AG09309 (cell line): ENCODE results near the gene METTL25B.

Source experiments
- DNase-seq: peaks from one replicate; pipeline ENCODE4 v3.0.0-alpha.2; 2010; ENCODE audit warnings: low read depth
- H3K4me3 ChIP-seq: 2 replicates; pipeline ENCODE4 v1.5.1; 2011; ENCODE audit warnings: mild to moderate bottlenecking, low read depth, low read length, moderate library complexity; ENCODE audit not compliant: control insufficient read depth
- TF ChIP-seq, protein P1 (sequence below): IDR thresholded peaks from 2 replicates; pipeline ENCODE4 v1.5.1; 2011; ENCODE audit warnings: mild to moderate bottlenecking, low read depth, low read length, inconsistent platforms; ENCODE audit not compliant: insufficient read depth, control insufficient read depth; ENCODE audit errors: missing control alignments

Gene METTL25B

DNA sequence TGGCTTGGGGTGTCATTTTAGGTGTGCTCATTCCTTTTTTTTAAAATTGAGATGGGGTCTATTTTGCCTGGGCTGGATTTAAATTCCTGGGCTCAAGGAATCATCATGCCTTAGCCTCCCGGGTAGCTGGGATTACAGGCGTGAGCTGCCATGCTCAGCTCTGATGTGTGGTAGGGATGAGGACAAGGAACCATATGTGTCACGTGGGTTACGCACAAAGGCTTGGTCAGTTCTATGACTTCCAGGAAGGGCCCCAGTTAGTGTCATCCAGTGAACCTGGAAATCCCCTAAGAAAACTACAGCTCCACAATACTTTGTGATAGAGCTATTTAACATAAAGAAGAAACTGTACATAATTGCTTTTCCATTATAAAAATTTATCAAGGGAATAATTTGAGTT is 6.7 kb upstream of the METTL25B start:
- TF ChIP-seq, protein P1, sequence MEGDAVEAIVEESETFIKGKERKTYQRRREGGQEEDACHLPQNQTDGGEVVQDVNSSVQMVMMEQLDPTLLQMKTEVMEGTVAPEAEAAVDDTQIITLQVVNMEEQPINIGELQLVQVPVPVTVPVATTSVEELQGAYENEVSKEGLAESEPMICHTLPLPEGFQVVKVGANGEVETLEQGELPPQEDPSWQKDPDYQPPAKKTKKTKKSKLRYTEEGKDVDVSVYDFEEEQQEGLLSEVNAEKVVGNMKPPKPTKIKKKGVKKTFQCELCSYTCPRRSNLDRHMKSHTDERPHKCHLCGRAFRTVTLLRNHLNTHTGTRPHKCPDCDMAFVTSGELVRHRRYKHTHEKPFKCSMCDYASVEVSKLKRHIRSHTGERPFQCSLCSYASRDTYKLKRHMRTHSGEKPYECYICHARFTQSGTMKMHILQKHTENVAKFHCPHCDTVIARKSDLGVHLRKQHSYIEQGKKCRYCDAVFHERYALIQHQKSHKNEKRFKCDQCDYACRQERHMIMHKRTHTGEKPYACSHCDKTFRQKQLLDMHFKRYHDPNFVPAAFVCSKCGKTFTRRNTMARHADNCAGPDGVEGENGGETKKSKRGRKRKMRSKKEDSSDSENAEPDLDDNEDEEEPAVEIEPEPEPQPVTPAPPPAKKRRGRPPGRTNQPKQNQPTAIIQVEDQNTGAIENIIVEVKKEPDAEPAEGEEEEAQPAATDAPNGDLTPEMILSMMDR: no peak
- DNase-seq: no peak
- no peak overlapping the region for H3K4me3 ChIP-seq

DNA sequence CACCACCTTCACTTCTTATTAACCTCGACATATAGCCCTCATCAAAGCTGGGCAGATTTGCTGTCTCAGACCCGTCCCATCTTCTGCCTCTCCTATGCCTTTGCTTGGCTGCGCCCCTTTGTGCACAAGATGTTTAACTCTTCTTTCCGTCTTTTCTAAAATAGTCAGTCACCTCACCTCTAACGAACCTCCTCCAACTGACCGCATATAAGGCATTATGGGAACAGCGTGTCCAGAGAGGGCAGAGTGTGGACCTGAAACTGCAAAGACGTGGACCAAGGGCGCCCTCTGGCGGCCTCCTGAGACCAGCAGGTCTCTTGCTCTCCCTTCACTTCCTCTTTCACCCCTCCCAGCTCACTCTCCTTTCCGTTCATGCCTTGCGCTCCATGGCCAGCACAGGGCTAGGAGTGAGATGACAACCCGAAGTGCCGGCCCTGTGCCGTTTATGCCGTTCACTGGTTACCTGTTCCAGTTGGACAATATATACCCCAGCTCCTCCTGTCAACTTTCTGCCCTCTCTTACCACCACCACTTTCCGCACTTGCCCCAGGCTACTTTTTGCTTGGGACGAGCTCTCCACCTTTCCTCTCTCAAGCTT is 2.5 kb upstream of the METTL25B start:
- peak; percentile 70 for DNase-seq
- H3K4me3 ChIP-seq: peak overlapping the region; percentile 91
- TF ChIP-seq, protein P1: peak; percentile 97

DNA sequence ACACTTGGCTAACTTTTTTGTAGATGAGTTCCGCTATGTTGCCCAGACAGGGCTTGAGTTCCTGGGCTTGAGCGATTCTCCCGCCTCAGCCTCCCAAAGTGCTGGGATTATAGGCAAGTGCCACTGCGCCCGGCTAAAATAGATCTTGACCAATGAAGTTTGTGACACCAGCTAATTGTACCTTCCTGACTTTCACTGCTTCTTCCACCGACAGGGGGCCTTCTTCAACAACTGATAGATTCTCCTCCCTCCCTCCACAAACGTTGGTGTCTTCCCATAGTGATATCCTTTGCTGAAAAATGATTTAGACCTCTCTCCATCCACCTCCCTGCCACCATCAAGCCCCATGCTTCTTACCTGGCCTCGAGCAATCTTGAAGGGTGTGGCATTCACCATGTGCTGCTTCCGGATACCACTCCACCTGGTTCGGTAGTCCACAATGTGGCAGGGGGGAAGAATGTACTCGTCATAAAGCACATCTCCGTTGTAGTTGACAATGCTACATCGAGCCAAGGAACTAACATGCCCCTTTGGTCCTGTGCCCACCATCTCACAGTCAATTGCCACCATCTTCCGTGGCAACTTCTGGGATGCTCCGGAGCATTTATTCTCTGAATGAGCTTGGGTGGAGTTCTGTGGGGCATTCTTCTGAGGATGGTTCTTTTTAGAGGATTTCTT is 1.6 kb upstream of the METTL25B start:
- DNase-seq: no peak

DNA sequence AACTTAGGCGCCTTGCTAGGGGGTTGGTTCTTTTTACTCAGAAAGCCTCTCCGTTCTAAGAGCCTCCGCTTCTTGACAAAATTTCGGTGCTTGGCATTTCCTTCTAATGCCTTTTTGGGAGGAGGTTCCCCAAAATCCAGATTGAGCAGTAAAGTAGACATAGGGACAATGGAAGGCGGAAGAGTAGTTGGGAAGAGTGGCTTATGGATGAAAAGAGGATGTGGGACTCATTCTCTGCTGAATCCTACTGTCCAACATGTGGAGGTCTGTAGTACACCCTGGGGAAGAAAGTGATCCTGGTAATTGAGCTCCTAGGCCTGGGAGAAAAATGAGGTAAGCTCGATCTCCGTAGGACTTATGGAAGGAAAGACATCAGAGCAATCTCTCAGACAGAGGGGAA is 777 bp upstream of the METTL25B start:
- TF ChIP-seq, protein P1: no peak

More for the DNA sequence above, 1.6 kb upstream of the METTL25B start:
- H3K4me3 ChIP-seq: peak overlapping the region; percentile 91
- TF ChIP-seq, protein P1: peak; percentile 69

DNA sequence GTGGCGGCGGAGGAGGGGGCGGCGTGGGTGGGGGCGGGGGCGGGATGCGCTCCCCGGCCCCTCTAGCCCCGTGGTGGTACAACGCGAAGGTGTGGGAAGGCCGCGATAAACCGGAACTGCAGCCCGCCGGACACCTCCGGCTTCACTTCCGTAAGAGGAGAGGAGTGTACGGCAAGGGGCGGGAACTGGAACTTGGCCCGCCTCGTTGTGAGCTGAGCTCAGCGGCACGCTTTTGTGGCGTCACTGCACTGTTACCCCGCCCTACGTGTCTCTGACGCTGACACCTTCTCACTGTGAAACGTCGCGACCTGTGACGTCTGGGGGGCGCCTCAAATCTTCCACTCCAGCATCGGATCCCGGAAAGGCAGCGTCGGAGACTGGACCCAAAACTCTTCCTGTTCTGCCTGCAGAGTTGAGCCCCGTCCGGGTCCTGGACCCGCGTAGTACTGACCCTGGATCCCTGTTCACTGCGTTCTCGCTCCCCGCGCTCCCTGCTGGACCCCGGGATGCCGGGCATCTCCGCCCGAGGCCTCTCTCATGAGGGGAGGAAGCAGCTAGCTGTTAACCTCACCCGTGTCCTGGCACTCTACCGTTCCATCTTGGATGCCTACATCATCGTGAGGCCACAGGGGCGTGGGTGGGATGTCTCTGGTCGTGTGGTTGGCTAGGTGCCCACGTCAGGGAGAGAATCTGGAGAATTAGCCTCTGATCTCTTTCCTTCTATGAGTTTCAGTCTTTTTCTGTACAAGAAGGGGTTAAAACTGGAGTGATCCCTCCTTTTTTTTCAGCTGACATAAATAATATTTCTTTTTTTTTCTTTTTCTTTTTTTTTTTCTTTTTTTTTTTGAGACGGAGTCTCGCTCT is 562 bp downstream of the METTL25B start, which contains the start of gene ISG20L2:
TSS of gene ISG20L2 (minus strand) at position 168 of the 864 bp plus-strand sequence. CDS start 1,114 bp downstream, outside the sequence.
- DNase-seq: peak; percentile 91
- TF ChIP-seq, protein P1: no peak
- peak within 1 kb of the TSS; percentile 91 for H3K4me3 ChIP-seq

More for the DNA sequence above, 777 bp upstream of the METTL25B start:
- DNase-seq: no peak
- H3K4me3 ChIP-seq: peak overlapping the region; percentile 91

DNA sequence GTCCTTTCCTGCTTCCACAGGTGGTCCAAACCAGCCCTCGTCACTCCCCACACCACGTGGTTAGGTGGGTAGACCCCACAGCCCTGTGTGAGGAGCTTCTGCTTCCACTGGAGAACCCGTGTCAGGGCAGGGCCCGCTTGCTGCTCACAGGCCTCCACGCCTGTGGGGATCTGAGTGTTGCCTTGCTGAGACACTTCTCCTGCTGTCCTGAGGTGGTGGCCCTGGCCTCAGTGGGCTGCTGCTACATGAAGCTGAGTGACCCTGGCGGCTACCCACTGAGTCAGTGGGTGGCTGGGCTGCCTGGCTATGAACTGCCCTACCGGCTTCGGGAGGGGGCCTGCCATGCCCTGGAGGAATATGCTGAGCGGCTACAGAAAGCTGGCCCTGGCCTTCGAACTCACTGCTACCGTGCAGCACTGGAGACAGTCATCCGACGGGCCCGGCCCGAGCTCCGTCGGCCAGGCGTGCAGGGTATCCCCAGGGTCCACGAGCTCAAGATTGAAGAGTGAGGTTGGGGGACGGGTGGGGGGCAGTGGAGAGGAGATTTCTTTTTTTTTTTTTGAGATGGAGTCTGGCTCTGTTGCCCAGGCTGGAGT is 5.8 kb downstream of the METTL25B start:
- H3K4me3 ChIP-seq: no peak overlapping the region
- no peak for DNase-seq
- TF ChIP-seq, protein P1: no peak
